GM18499 (cell line): ENCODE data around the gene PRKACA.
"Not testable (repeated sequence)": the region's sequence is repeated elsewhere in the genome, so short reads cannot be mapped to it uniquely, and the experiment has no call there.

Experiments used
- ATAC-seq: cut with Tn5 transposase; IDR thresholded peaks from one replicate; pipeline ENCODE4 v1.9.1; 2021; ENCODE audit warnings: moderate number of reproducible peaks; ENCODE audit not compliant: insufficient read depth, unreplicated experiment

The PRKACA gene

DNA sequence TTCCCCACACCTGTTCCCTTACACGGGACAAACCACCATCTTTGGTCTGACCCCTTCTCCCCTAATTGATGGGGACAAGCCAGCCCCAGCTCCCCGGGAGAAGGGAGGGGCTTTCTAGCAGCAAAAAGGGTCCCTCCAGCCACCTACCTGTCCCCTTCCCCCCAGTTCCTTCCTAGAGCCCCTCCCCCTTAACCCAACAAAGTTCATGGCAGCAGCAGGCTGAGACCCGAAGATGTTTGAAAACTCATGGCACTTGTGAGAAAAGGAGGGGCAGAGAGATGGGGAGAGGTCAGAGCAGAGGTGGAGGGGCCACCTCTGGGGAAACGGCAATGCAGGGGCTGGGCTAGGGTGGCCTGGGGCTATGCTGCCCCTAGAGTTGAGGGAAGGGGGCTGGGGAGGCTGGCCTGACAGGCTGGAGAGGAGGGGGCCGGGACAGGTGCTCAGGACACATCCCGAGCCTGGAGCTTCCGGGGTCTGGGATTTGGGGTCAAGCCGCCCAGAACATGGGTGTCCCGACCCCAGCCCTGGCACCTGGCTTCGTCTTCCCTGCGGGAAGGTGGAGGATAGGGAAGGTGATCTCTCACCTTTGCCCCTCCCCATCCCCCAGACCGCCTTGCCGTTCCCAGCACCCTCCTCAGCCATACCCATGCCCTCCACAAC lies 31.3 kb upstream of the PRKACA start:
- ATAC-seq: no peak

DNA sequence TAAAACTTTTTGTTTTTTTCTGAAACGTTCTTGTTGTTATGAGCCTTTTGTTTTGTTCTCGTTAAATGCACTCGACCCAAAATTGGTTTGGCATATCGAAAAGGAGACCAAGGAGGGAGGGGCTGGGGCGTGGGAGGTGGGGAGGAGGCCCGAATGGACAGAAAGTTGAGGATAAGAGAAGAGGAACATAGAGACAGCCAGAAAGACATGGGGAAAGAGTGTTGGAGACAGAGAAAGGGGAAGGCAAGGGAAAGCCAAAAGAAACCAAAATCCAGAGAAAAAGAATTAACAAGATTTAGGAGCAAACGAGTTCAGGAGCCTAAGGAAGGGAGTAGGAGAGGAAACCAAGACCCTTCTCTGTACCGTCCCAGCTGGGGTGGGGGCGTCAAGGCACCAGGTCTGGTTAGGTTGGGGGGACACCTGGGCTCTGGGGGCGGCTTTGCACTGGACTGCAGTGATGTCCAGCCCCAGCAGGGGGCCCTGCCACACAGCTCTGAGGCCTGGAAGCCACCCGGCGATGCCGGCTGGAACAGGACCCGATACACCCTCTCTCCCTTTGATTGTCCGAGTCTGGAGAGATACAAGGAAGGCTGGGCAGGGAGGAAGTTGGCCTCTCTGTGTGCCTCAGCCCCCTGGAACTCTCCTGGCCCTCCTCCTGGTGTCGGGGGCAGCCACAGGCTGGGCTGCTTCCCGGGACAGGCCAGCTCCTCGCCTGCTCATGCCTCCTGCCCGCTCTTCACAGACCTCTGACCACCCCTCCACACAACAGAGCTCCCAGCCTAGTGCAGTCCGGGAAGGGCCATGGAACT lies 30.4 kb upstream of the PRKACA start:
- ATAC-seq: no peak

DNA sequence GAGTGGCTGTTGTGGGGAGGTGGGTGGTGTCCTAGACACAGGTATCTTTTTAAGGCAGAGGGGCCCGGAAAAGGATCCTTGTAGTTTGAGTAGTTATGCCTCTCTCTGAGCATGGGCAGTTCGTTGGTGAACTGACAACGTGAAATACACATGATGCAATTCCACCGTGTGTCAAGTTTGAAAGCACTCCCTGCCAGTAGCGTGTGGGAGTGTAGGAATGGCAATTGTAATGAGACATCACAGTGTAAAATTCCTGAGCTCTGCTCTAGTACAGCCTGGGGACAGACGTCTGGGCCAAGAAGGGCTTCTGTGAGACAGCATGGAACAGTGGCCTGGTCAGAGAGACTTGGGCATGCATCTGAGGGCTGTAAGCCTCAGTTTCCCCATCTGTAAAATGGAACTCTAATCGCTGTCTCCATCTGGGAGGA lies 29.2 kb upstream of the PRKACA start:
- ATAC-seq: no peak

DNA sequence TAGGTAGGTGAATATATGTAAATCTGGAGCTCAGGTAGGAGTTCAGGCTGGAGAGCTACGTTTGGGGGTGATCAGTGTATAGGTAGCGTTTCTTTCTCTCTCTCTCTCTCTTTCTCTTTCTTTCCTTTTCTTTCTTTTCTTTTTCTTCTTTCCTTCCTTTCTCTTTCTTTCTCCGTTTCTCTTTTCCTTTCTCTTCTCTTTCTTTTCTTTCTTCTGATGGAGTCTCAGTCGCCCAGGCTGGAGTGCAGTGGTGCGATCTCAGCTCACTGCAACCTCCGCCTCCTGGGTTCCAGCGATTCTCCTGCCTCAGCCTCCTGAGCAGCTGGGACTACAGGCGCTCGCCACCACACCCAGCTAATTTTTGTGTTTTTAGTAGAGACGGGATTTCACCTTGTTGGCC lies 28.6 kb upstream of the PRKACA start:
- ATAC-seq: not testable (repeated sequence)

DNA sequence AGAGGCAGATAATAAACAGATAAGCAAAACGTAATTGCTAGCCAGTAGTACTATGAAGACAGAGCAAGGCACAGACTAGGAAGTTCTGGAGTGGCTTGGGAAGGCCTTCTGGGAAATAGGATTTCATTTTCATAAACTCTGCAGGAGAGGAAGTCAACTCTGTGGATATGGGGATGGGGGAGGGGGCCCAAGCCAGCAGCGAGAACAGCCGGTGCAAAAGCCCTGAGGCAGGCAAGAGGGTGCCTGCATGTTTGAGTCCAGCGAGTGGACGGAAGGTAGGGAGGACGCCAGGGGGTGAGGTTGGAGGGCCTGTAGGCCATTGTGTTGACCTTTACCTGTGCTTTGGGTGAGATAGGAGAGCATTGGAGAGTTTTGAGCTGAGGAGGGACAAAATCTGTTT lies 27.8 kb upstream of the PRKACA start:
- no peak for ATAC-seq

DNA sequence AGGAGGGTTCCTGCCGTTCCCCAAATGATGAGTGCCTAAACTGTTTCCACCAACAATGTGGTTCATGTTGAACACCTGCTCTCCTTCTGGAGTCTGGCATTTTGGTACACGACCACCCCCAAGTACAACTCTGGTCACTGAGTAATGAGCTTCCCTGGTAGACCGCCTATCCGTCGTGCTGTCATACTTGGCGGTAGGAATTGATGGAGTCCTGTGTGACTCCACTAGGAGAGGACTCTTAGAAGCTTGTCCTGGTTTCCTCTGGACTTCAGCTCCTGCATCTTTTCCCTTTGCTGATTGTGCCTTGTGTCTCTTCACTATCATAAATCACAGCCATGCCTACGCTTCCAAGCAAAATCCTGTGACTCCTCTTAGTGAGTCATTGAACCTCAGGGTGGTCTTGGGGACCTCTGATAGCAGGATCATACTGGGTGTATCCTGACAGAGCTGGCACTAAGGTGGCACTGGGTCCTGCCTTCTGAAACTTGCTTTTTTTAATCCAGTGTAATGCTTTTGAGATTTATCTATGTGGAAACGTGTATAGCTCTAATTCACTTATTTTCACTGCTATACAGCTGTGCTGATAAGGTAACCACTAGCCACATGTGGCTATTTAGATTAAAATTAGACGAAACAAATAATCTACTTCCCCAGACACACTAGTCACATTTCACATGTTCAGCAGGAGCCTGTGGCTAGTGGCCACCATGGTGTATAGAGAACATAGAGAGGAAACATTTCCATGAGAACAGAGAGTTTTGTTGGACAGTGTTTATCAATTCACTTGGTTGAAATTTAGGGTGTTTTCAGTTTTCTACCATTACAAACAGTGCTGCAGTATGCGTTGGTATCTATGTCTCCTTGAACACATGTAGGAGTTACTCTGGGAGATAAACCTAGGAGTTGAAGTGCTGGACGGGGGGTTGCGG lies 25.0 kb upstream of the PRKACA start:
- ATAC-seq: no peak

DNA sequence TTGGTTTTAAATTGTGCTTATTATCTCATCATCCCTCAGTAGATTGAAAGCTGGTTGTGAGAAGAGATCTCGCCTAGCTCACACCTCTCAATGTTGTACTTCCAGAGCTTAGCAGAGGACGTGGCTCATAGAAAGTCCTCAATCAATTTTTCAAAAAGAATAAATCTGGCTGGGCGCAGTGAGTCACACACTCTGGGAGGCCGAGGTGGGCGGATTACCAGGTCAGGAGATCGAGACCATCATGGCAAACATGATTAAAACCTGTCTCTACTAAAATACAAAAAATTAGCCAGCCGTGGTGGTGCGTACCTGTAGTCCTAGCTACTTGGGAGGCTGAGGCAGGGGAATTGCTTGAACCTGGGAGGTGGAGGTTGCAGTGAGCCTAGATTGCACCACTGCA lies 23.5 kb upstream of the PRKACA start:
- no peak for ATAC-seq

DNA sequence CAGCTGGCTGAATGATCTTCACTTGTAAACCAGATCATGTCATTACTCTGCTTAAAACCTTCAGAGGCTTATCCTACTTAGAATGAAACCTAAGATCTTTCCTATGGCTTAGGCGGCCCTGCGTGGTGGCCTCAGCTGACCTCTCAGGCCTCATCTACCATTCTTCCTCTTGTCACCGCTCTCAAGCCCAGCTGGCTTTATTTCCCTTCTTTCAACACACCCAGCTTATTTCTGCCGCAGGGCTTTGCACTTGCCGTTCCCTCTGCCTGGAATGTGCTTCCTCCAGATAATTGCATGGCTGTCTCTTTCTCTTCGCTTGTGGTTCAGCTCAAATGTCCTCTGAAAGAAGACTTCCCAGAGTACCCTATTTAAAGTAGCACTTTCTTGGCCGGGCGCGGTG lies 22.4 kb upstream of the PRKACA start:
- no peak for ATAC-seq

DNA sequence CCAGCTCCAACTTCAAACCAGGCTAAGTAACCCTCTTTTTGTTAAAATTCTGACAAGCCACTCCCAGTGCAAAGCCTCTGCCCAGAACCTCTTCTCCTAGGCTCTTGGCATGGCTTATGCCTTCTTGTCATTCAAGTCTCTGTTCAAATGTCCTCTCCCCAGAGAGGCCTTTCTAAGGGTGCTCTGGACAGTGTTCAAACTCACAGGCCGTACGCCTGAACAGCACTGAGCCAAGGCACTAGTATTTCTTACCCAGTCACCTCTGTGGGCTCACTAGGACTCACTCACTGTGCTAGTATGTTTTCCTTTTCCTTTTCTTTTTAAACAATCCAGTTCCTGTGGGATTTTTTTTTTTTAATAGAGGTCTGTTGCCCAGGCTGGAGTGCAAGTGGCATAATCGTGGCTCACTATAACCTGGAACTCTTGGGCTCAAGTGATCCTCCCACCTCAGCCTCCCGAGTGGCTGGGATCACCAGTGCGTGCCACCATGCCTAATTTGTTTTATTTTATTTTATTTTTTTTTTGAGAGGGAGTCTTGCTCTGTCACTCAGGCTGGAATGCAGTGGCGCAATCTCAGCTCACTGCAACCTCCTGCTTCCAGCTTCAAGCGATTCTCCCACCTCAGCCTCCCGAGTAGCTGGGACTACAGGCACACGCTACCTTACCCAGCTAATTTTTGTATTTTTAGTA lies 21.2 kb upstream of the PRKACA start:
- no peak for ATAC-seq

DNA sequence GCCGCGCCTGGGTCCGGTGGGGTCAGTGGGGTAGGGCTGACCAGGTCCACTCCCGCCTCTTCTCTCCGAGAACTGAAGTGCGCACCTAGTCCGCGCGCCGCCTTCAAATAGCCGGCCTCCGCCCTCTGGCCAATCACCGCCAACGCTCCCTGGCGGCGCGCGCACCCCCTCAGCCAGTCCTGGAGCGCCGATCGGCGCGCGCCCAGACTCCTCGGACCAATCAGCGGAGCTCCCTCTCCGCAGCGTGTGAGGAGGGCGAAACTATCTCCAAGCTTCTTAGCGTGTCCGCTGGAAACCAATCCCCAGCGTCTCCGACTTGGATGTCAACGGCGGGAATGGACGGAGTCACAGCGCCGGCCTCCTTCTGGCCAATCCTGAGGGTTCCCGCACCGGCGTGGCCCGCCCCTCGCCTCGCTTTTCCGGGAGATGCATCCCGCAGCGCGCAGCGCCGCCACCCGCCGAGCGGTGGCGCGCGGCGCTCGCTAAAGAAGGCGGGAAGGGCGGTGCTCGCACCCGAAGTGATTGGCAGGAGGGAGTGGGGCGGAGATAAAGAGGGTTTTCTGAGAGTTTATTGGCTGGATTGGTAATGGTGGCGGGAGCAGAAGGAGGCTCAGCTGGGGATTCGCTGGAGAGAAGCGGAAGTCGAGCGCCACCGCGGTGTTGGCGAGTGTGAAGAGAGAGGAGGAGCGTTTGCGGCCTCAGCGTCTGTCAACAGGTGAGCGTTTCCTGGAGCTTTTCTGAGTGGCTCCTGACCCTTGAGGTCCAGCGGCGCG lies 19.1 kb upstream of the PRKACA start, which contains the start of gene ASF1B:
TSS of gene ASF1B (minus strand) at position 81 of the 773 bp plus-strand sequence. CDS start 133 bp downstream, outside the sequence.
- ATAC-seq: peak; percentile 62

DNA sequence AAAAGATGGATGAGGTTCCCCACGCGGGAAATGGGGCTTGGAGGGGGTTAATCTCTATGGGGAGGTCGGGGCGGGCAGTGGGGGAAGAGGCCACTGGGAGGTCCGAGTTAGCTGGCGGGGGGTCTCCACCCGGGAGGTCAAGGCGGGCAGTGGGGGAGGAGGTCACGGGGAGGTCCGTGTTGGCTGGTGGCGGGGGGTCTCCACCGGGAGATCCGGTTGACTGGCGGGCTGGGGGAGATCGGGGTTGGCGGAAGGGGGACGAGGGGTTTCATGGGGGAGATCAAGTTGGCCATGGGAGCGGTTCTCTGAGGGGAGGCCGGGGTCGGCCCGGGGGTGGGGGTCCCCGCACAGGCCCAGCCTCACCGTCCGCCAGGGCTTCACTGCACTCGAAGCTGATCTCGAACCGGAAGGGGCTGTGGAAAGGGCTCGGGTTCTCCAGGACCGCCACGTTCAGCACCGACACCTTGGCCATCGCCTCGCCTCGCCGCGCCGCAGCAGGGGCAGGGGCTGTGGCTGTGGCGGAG lies 18.5 kb upstream of the PRKACA start:
- no peak for ATAC-seq

DNA sequence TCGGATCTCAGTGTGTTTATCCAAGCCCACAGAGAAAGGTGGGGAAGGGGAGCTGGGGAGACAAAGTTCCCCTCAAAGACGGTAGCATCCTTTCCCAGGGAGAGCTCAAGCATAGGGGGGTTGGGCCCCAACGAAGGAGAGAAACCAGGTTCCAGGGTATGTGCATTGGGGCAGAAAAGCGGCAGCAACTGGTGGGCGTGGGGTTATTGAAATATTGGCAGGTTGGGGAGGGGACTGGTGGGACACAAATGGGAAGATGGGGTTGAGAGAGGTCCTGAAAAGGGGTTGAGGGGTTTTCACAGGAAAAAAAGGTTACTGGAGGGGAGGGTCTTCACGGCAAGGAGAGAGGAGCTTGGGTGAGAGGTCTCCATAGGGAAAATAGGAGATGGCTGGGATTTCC lies 17.8 kb upstream of the PRKACA start:
- no peak for ATAC-seq

DNA sequence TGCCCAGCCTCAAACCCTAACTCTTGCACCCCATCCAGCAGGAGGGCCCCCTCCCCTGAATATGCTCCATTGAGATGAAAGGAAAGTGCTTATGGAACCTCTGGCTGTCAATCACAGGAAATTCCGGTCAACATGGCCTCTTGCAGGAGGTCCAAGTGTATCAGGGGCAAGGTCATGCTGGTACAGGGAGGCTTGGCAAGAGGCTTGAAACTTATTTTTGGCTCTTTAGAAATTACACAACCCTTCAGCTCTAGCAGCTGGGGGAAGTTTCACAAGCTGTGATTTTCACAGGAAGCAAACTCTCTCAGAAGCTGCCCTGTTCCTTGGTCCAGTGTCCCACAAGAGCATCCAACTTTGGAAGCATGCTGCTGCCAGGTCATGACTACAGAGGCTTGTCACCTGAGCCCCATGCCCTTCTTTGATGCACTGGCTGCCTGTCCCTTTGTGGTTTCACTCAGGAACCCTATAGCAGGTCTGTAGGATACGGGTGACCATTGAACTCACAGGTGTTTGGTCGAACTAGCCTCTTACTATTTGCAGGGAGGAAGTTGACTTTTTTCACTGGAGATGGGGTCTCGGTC lies 10.5 kb upstream of the PRKACA start:
- no peak for ATAC-seq

DNA sequence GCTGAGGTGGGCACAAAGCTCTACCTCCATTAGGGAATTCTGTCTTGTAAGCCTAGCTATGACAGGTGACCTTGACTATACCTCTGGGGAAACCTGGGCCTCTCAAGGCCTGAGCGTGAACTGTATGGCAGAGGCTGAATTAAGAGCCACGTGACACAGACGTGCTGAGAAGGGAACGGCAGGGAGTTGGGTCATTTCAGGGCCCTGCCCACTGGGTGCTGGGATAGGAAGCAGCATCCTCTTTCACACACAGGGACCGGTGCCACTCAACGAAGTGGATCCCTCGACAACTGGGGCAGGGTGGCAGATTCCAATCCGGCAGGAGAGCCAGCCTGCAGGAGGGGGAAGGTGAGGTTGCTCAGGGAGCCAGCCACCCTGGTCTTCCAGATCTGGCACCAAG lies 9.6 kb upstream of the PRKACA start:
- ATAC-seq: no peak

DNA sequence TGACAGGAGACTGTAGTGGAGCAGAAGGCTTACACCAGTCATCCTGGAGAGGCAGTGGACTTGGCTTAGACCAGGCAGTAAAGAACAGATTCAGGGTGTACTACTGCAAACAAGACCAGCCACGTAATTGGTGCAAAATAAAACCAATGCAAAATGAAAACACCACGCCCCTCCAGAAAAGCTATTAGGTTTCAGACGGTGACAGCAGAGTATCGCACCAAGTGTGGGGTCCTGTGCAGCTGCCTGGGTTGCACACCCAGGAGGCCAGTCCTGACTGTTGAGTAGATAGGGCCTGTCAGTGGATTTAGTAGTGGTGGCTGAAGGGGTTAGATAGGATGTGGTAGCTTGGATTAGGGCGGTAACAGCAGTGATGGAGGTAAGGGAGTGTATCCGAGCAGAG lies 5.4 kb upstream of the PRKACA start:
- no peak for ATAC-seq

DNA sequence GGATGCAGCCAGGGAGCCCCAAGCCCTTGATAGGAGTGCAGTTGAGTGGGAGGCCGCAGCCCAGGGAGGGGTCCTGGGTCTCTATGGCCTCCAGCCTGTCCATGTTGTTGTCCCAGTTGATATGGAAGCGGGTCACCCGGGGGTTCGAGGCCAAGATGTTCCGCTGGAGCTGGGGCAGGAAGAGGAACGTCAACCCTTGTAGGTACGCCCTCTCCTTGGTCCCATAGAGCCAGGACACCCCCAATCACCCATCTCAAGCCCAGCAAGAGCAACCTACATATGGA lies 2.9 kb upstream of the PRKACA start:
- no peak for ATAC-seq

DNA sequence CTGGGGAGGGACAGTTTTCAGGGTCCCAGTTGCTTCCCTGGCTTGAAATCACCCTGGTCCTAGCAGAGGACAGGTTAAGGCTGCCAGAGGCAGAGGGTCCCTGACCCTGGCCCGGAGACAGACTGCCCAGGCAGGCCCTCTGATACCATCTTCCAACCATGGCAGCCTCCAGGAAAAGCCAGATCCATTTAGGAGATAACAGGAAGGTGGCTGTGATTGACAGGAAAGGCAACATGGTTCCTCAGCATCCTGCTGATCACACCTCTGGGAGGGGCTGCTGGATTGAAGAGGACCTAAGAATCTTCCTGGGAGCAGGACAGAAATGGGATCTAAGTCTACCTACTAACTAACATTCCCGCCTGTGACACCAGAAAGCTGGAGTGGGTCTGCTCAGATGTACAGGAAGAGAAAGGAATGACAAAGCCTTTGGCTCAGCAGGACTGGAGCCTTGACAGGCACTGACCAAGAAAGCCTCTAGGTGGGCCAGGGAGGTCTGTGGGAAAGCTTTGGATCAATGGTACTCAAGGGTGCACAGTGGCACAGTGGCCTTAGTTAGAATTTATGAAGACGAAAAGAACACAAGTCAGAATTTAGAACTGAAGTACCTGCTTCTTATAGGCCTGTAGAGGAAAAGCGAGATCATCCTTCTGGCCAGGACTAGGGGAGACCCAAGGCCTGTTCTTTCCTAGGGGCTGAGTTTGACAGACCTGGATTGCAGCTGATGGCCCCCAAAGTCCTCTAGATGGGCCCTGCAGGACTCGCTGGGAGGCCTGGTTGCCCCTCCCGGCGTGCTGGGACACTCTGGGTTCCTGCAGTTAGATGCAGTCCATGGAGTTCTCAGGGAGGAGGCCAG lies 2.3 kb upstream of the PRKACA start:
- ATAC-seq: no peak

DNA sequence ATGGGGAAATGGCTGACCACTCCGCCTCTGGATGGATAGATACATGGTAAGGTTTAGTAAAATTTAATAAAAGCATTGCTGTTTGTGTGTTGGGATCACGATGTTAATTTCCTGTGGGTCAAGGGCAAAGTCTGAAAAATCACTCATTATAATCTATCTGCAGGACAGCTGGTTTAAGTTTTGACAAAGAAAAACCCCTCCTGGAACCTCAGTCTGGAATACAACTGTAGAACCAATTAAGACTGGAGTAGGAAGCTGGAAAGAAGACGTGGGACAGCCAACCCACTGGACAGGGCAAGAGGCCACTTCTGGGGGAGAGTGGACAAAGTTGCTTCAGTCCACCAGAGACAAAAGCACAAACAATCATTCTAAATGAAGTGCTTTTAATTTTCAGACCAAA lies 1.6 kb upstream of the PRKACA start:
- ATAC-seq: no peak
